Stomach (tissue), 9 donors: Measurements from ENCODE around the gene GLB1L2. TPM values are rescaled to one million over a fixed set of nuclear protein-coding genes. Genes with fewer than 3 reads are reported as not detected.

Source experiments
- DNase-seq, 2 donors: peaks; one replicate each; pipeline versions ENCODE4 v3.0.0 to v3.0.0-alpha.2; 2013 to 2019
- H3K27ac ChIP-seq, 5 donors: fragments of 200-600 bp in 4 of 5; sonication (generic) in 4 of 5; one replicate each; pipeline ENCODE4 v1.5.1; 2013 to 2019; ENCODE audit warnings: mild to moderate bottlenecking in 1 of 5, moderate library complexity in 1 of 5
- H3K27me3 ChIP-seq, 3 donors: fragments of 200-600 bp; sonication (generic); one replicate each; pipeline ENCODE4 v1.5.1; 2017 to 2019; ENCODE audit warnings: mixed run types in 1 of 3
- H3K36me3 ChIP-seq, 4 donors: fragments of 200-600 bp; sonication (generic); 1 replicate in 3 of 4; 2 replicates in 1 of 4; pipeline ENCODE4 v1.5.1; 2016 to 2019
- H3K4me1 ChIP-seq, 4 donors: fragments of 200-600 bp; sonication (generic); one replicate each; pipeline ENCODE4 v1.5.1; 2016 to 2019
- H3K4me3 ChIP-seq, 4 donors: fragments of 200-600 bp; sonication (generic) in 3 of 4; one replicate each; pipeline ENCODE4 v1.5.1; 2016 to 2019; ENCODE audit warnings: mild to moderate bottlenecking in 1 of 4
- H3K9me3 ChIP-seq, 4 donors: fragments of 200-600 bp; sonication (generic); one replicate each; pipeline ENCODE4 v1.5.1; 2016 to 2019
- CTCF ChIP-seq, 7 experiments: fragments of 450-650 bp in 4 of 7; fragments of 200-600 bp in 3 of 7; sonication (generic) in 3 of 7; IDR thresholded peaks; one replicate each; pipeline ENCODE4 v1.5.1; 2016 to 2019; ENCODE audit warnings: antibody characterized with exemption in 7 of 7, control low read depth in 2 of 7, mild to moderate bottlenecking in 1 of 7
- EP300 ChIP-seq: sonication (generic); formaldehyde crosslinking; IDR thresholded peaks from one replicate; pipeline ENCODE4 v1.6.1; 2017; ENCODE audit warnings: antibody characterized with exemption
- POLR2A ChIP-seq, 4 donors: fragments of 450-650 bp; IDR thresholded peaks; one replicate each; pipeline ENCODE4 v1.6.1; 2016; ENCODE audit warnings: antibody characterized with exemption in 4 of 4, control low read depth in 2 of 4, mild to moderate bottlenecking in 1 of 4, moderate library complexity in 1 of 4
- POLR2AphosphoS5 ChIP-seq, 3 donors: sonication (generic); formaldehyde crosslinking; IDR thresholded peaks; one replicate each; pipeline ENCODE4 v1.6.1; 2016; ENCODE audit warnings: antibody characterized with exemption in 3 of 3
- WGBS, 5 donors: extraction: QIAGEN DNeasy Blood & Tissue Kit in 3 of 5; methylation state at CpG; one replicate each; pipeline versions ENCODE4 v1.1.5 to v1.1.7; 2013 to 2018; 5-methylcytosine and 5-hydroxymethylcytosine counted together
- intact Hi-C: fragments of 100-400 bp; cut with DNase I; formaldehyde crosslinking; loops from one replicate; pipeline ENCODE4 v1.15.1; 2023; ENCODE audit warnings: low total_unique reads
- polyA plus RNA-seq, 3 donors: library from polyadenylated mRNA; stranded (reverse); fragments of 200-250 nt; gene quantifications; one replicate each; pipeline ENCODE4 v1.2.3, GENCODE V29; 2013
- total RNA-seq, 5 donors: library from RNA; depleted of rRNA; stranded (reverse); fragments of >200 nt; gene quantifications; one replicate each; pipeline versions ENCODE4 v1.1.0 to v1.2.3, GENCODE V29; 2014 to 2016
- donor health status: healthy with polysubstance abuse.
- donor health status: Bipolar disorder and iron deficiency.
- donor health status: healthy.

The GLB1L2 gene
- total and polyA plus RNA-seq, 8 donors = 2.1 to 19.2 (median 5.3) TPM

GRCh38 chr11:134394311-134394710 is 62.5 kb downstream of the GLB1L2 start:
- Histone ChIP-seq H3K4me1 (peaks cover 5 to 25% (median 9%) of the 10 kb centered on the region in 4 donors), H3K27me3 (peaks cover 0 to 20% (median 0%) of the 10 kb centered on the region in 3 donors), H3K9me3 (no peaks in the 10 kb centered on the region), H3K27ac (no peak overlapping the region), H3K4me3 (no peak overlapping the region), H3K36me3 (no peaks in the 10 kb centered on the region)
- WGBS, 5 donors = 76 to 85% (median 82%) methylated on average over 6 to 10 of the region's 10 CpGs
- TF ChIP-seq POLR2A (IDR thresholded peaks at IDR 0.05) = no peak
- TF ChIP-seq CTCF (IDR thresholded peaks at IDR 0.05) = no peak
- no peak for TF ChIP-seq POLR2AphosphoS5 (IDR thresholded peaks at IDR 0.05)
- TF ChIP-seq EP300 = no peak
- intact Hi-C loops = no loop called here
- no peak for DNase-seq

GRCh38 chr11:134395002-134395401 is 63.2 kb downstream of the GLB1L2 start:
- WGBS, 5 donors = 67 to 86% (median 82%) methylated on average over 11 to 12 of the region's 12 CpGs
- peaks cover 0 to 19% (median 0%) of the 10 kb centered on the region in 3 donors for H3K27me3 ChIP-seq
- H3K36me3 ChIP-seq = no peaks in the 10 kb centered on the region
- DNase-seq = no peak
- no peak overlapping the region for H3K4me3 ChIP-seq
- no peak for TF ChIP-seq EP300
- no peak for TF ChIP-seq POLR2AphosphoS5 (IDR thresholded peaks at IDR 0.05)
- no peak for TF ChIP-seq CTCF (IDR thresholded peaks at IDR 0.05)
- TF ChIP-seq POLR2A (IDR thresholded peaks at IDR 0.05) = no peak
- intact Hi-C loops = no loop called here
- H3K9me3 ChIP-seq = no peaks in the 10 kb centered on the region
- H3K4me1 ChIP-seq = peaks cover 5 to 25% (median 9%) of the 10 kb centered on the region in 4 donors
- no peak overlapping the region for H3K27ac ChIP-seq

- 72 to 87% (median 76%) methylated on average over 12 to 18 of the region's 18 CpGs for WGBS, 5 donors
- intact Hi-C loops = no loop called here
Measured at GRCh38 chr11:134397304-134398078, 65.7 kb downstream of the GLB1L2 start.

GRCh38 chr11:134398079-134398444 is 66.3 kb downstream of the GLB1L2 start:
- no peak for TF ChIP-seq EP300
- TF ChIP-seq POLR2A (IDR thresholded peaks at IDR 0.05) = no peak
- peak; percentile 37 to 84 (median 56) for TF ChIP-seq POLR2AphosphoS5 (IDR thresholded peaks at IDR 0.05)
- TF ChIP-seq CTCF (IDR thresholded peaks at IDR 0.05) = no peak
- Histone ChIP-seq H3K9me3 (no peaks in the 10 kb centered on the region), H3K4me1 (peaks cover 5 to 25% (median 11%) of the 10 kb centered on the region in 4 donors), H3K27ac (peak overlapping the region in 3 of 5 donors; percentile 53 to 72 (median 67)), H3K4me3 (no peak overlapping the region), H3K27me3 (peaks cover 0 to 33% (median 0%) of the 10 kb centered on the region in 3 donors), H3K36me3 (no peaks in the 10 kb centered on the region)
- intact Hi-C loops = no loop called here
- WGBS, 5 donors = 38 to 70% (median 48%) methylated on average over 5 to 11 of the region's 11 CpGs
- DNase-seq = peak in 1 of 2 donors; percentile 83

More at GRCh38 chr11:134397304-134398078, 65.7 kb downstream of the GLB1L2 start:
- Histone ChIP-seq H3K27me3 (peaks cover 0 to 29% (median 0%) of the 10 kb centered on the region in 3 donors), H3K4me3 (no peak overlapping the region), H3K4me1 (peaks cover 5 to 25% (median 11%) of the 10 kb centered on the region in 4 donors), H3K36me3 (no peaks in the 10 kb centered on the region), H3K27ac (peak overlapping the region in 4 of 5 donors; percentile 1 to 69 (median 60)), H3K9me3 (no peaks in the 10 kb centered on the region)
- no peak for DNase-seq
- no peak for TF ChIP-seq POLR2AphosphoS5 (IDR thresholded peaks at IDR 0.05)
- no peak for TF ChIP-seq EP300
- no peak for TF ChIP-seq POLR2A (IDR thresholded peaks at IDR 0.05)
- TF ChIP-seq CTCF (IDR thresholded peaks at IDR 0.05) = no peak
